GM12874 (cell line): ENCODE measurements around the gene KLHL26.

Experiments used
- CTCF ChIP-seq: IDR thresholded peaks from 2 replicates; pipeline ENCODE4 v1.5.1; 2011; ENCODE audit warnings: low read depth, mild to moderate bottlenecking, control low read depth, low read length, moderate library complexity; ENCODE audit not compliant: insufficient read depth

The KLHL26 gene

GRCh38 chr19:18710996-18711751 lies 74.3 kb downstream of the KLHL26 start:
- TF ChIP-seq CTCF, result no peak

DNA sequence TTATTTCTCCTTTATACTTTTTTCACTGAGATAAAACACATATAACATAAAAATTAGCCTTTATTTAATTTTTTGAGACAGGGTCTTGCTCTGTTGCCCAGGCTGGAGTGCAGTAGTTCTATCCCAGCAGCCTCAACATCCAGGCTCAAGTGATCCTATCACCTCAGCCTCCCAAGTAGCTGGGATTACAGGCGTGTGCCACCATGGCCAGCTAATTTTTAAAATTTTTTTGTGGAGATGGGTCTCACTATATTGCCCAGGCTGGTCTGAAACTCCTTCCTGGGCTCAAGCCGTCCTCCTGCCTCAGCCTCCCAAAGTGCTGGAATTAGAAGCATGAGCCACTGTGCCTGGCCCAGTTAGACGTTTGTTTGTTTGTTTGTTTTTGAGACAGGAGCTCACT lies 75.1 kb downstream of the KLHL26 start:
- no peak for TF ChIP-seq CTCF

DNA sequence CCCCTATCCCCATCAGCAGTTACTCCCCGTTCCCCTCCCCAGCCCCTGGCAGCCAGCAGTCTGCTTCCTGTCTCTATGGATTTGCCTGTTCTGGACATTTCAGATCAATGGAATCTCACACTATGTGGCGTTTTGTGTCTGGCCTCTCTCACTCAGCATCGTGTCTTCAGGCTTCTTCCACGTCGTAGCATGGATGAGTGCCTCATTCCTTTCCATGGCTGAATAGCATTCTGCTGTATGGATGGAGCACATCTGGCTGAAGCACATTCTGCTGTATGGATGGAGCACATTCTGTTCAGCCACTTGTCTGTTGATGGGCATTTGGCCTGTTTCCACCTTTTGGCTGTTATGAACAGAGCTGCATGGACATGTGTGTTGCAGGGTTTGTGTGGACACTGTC lies 76.2 kb downstream of the KLHL26 start:
- no peak for TF ChIP-seq CTCF

DNA sequence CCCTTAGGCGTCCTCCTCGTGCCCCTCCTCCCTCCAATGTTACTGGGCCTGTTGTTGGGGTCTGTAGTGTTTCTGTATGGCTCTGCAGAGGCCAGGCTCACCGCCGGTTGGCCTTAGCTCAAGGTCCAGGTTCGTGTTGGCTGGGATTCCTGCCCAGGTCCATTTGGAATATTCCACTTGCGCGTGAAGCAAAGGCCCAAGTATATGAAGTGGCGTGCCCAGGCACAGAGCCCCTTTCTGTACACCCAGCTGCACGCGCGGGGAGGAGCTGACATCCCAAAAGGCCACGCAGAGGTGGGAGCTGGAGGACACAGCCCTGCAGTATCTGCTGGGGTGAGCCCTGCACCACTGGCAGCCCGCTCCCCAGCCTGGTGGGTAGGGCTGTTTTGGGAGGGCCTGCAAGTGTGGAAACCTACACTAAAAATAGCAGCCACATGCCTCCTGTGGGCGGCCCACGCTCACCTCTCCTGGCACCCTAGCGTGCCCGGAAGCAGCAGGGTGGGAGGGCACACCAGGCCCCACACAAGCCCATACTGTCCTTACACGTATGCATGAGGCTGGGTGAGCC lies 76.8 kb downstream of the KLHL26 start:
- no peak for TF ChIP-seq CTCF

- no peak for TF ChIP-seq CTCF
Observed at GRCh38 chr19:18715416-18715815, 78.6 kb downstream of the KLHL26 start.

DNA sequence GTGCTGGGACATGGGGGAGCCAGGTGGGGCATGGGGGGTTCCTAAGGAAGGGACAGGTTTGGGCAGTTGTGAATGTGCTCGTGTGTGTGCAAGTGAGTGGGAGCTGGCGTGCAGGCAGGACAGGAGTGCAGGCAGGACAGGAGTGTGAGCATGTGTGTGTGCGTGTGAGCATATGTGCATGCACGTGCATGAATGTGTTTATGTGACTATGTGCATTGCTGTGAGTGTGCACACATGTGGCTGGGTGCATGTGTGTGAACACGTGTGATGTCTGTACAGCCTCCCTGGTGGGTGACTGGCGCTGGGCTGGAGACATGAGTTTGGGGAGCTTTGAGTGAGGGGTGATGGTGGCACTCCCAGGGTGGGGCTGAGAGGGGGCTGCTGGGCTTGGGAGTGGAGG lies 80.0 kb downstream of the KLHL26 start:
- TF ChIP-seq CTCF, result no peak

DNA sequence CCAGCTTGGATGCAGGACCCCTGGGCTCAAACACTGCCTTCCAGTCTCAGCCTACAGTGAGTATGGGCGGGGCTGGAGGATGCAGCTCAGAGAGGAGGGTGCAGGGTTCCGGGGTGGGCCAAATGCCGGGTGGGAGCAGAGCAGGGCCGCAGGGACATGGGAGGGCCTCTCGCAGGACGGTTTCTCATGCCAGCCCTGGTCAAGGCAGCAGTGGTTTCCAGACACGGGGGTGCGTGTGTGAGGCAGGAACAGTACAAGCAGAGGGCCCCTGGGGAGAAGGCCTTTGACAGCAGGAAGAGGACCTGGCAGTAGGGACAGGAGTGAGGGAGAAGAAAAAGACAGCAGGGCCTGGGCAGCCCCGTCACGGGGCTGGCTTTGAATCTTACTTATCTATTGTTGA lies 80.8 kb downstream of the KLHL26 start:
- no peak for TF ChIP-seq CTCF
